SK-N-SH (cell line): ENCODE data around the gene CD2. TPM values are rescaled to one million over a fixed set of nuclear protein-coding genes. Genes with fewer than 3 reads are reported as not detected.

Source experiments
- CTCF ChIA-PET: fragments of 300-600, 350-600 bp; formaldehyde crosslinking; extraction: SDS; loops from one replicate; lab custom pipeline; 2021; lab: Yijun Ruan, JAX
- POLR2A ChIA-PET: fragments of 350-600 bp; sonication (Branson Sonifier 250); formaldehyde crosslinking; extraction: SDS; loops from one replicate; lab custom pipeline; 2020; ENCODE audit warnings: antibody characterized with exemption, inconsistent platforms; lab: Yijun Ruan, JAX
- DNase-seq: peaks from one replicate; pipeline ENCODE4 v3.0.0; 2012
- H2AFZ ChIP-seq: fragments of 200-600 bp; sonication (generic); 2 replicates; pipeline ENCODE4 v1.8.1; 2016; ENCODE audit warnings: antibody characterized with exemption, mild to moderate bottlenecking, low read depth
- H3F3A ChIP-seq: fragments of 200-600 bp; sonication (generic); replicated peaks from 2 replicates; pipeline ENCODE3; 2016; ENCODE audit warnings: antibody characterized with exemption, mild to moderate bottlenecking; ENCODE audit not compliant: insufficient read depth
- H3K27ac ChIP-seq, 2 experiments: fragments of 200-500 bp in 1 of 2; fragments of 200-600 bp in 1 of 2; sonication (Bioruptor generic) in 1 of 2; sonication (generic), shearing (Covaris generic) in 1 of 2; 2 replicates each; pipeline versions ENCODE4 v1.5.1 to v1.6.1; 2014 to 2016; ENCODE audit warnings: low read depth in 2 of 2, inconsistent platforms in 1 of 2, low read length in 1 of 2, mild to moderate bottlenecking in 1 of 2, mixed read lengths in 1 of 2
- H3K27me3 ChIP-seq: fragments of 200-600 bp; sonication (generic), shearing (Covaris generic); 2 replicates; pipeline ENCODE4 v1.6.1; 2016; ENCODE audit warnings: mixed run types; ENCODE audit not compliant: insufficient read depth
- H3K36me3 ChIP-seq, 2 experiments: fragments of 200-500 bp in 1 of 2; fragments of 200-600 bp in 1 of 2; sonication (Bioruptor generic) in 1 of 2; sonication (generic) in 1 of 2; replicated peaks in 1 of 2; 2 replicates each; pipeline versions ENCODE3 to v1.5.1; 2014 to 2016; ENCODE audit warnings: low read length in 1 of 2, mild to moderate bottlenecking in 1 of 2; ENCODE audit not compliant: insufficient read depth in 2 of 2, control insufficient read depth in 1 of 2
- H3K4me1 ChIP-seq, 2 experiments: fragments of 200-500 bp in 1 of 2; fragments of 200-600 bp in 1 of 2; sonication (Bioruptor generic) in 1 of 2; sonication (generic), shearing (Covaris generic) in 1 of 2; 2 replicates each; pipeline versions ENCODE4 v1.5.1 to v1.6.1; 2014 to 2016; ENCODE audit warnings: low read depth in 1 of 2, low read length in 1 of 2, mixed run types in 1 of 2; ENCODE audit not compliant: insufficient read depth in 2 of 2, control insufficient read depth in 1 of 2
- H3K4me2 ChIP-seq: fragments of 200-600 bp; sonication (generic), shearing (Covaris generic); 2 replicates; pipeline ENCODE4 v1.6.1; 2017; ENCODE audit warnings: mixed run types
- H3K4me3 ChIP-seq, 2 experiments: fragments of 200-500 bp in 1 of 2; fragments of 200-600 bp in 1 of 2; sonication (Bioruptor generic) in 1 of 2; sonication (generic), shearing (Covaris generic) in 1 of 2; 2 replicates each; pipeline versions ENCODE4 v1.5.1 to v1.8.1; 2014 to 2016; ENCODE audit warnings: low read depth in 2 of 2, inconsistent platforms in 1 of 2, low read length in 1 of 2, mild to moderate bottlenecking in 1 of 2, mixed read lengths in 1 of 2, moderate library complexity in 1 of 2
- H3K79me2 ChIP-seq: fragments of 200-600 bp; sonication (generic); 2 replicates; pipeline ENCODE4 v1.8.1; 2017; ENCODE audit warnings: mild to moderate bottlenecking; ENCODE audit not compliant: insufficient read depth
- H3K9ac ChIP-seq: fragments of 200-600 bp; sonication (generic); 2 replicates; pipeline ENCODE4 v1.6.1; 2017; ENCODE audit warnings: mixed run types
- H3K9me2 ChIP-seq: fragments of 200-600 bp; sonication (generic); 2 replicates; pipeline ENCODE4 v1.6.1; 2017; ENCODE audit warnings: mixed run types
- H3K9me3 ChIP-seq: fragments of 200-600 bp; sonication (generic); 2 replicates; pipeline ENCODE4 v1.6.1; 2017; ENCODE audit warnings: mixed run types, mild to moderate bottlenecking, moderate library complexity
- H4K20me1 ChIP-seq: fragments of 200-600 bp; sonication (generic); 2 replicates; pipeline ENCODE4 v1.6.1; 2017; ENCODE audit warnings: mild to moderate bottlenecking, mixed run types; ENCODE audit not compliant: insufficient read depth
- ELF1 ChIP-seq: IDR thresholded peaks from 2 replicates; pipeline ENCODE4 v1.4.0; 2012
- FOXJ3 ChIP-seq: sonication (generic); formaldehyde crosslinking; IDR thresholded peaks from 2 replicates; pipeline ENCODE4 v1.5.1; 2020; ENCODE audit warnings: mild to moderate bottlenecking, missing genetic modification reagents
- FOXM1 ChIP-seq: IDR thresholded peaks from 2 replicates; pipeline ENCODE4 v1.4.0; 2012; ENCODE audit warnings: low read depth, mild to moderate bottlenecking
- GABPA ChIP-seq: IDR thresholded peaks from 2 replicates; pipeline ENCODE4 v1.4.0; 2012; ENCODE audit warnings: low read depth, mild to moderate bottlenecking
- GATA2 ChIP-seq: sonication (generic); formaldehyde crosslinking; IDR thresholded peaks from 2 replicates; pipeline ENCODE4 v1.5.0; 2020; ENCODE audit warnings: mild to moderate bottlenecking, missing genetic modification reagents
- MEF2A ChIP-seq: IDR thresholded peaks from 2 replicates; pipeline ENCODE4 v1.4.0; 2012; ENCODE audit warnings: low read depth, borderline replicate concordance
- MXI1 ChIP-seq: IDR thresholded peaks from 2 replicates; pipeline ENCODE4 v1.6.1; 2012; ENCODE audit warnings: mild to moderate bottlenecking, low read depth, low read length, improper control_type of control experiment
- NFIC ChIP-seq: IDR thresholded peaks from 2 replicates; pipeline ENCODE4 v1.4.0; 2012; ENCODE audit warnings: borderline replicate concordance
- NRF1 ChIP-seq: IDR thresholded peaks from 2 replicates; pipeline ENCODE4 v1.6.1; 2012; ENCODE audit warnings: low read depth, mild to moderate bottlenecking, low read length
- PBX3 ChIP-seq: IDR thresholded peaks from 2 replicates; pipeline ENCODE4; 2012
- RCOR1 ChIP-seq: fragments of 150-350 bp; IDR thresholded peaks from 2 replicates; pipeline ENCODE4 v1.6.1; 2017; ENCODE audit warnings: antibody characterized with exemption, low read length
- RXRA ChIP-seq: IDR thresholded peaks from 2 replicates; pipeline ENCODE4 v1.4.0; 2012; ENCODE audit warnings: low read depth, mild to moderate bottlenecking, borderline replicate concordance
- SMC3 ChIP-seq: IDR thresholded peaks from 2 replicates; pipeline ENCODE4 v1.6.1; 2012; ENCODE audit warnings: low read depth, low read length, improper control_type of control experiment
- USF2 ChIP-seq: fragments of 150-350 bp; IDR thresholded peaks from 2 replicates; pipeline ENCODE4 v1.6.1; 2017; ENCODE audit warnings: antibody characterized with exemption, low read length, low read depth, borderline replicate concordance
- YY1 ChIP-seq: IDR thresholded peaks from 2 replicates; pipeline ENCODE4 v1.4.0; 2012; ENCODE audit warnings: low read depth, mild to moderate bottlenecking
- WGBS: methylation state at CpG from one replicate; pipeline ENCODE4 v1.1.6; 2017; ENCODE audit warnings: low lambda C conversion rate; 5-methylcytosine and 5-hydroxymethylcytosine counted together
- polyA plus RNA-seq, 3 experiments: library from polyadenylated mRNA; depleted of rRNA; stranded (reverse); fragments of >200 nt; gene quantifications; 2 replicates each; pipeline ENCODE4 v1.2.3, GENCODE V29; 2012

Gene CD2
- polyA plus RNA-seq, 1 of the 3 experiments (the other 2 are of a cell fraction), result not detected

GRCh38 chr1:116794371-116794770 lies 40.1 kb downstream of the CD2 start:
- H4K20me1 ChIP-seq, result no peaks in the 10 kb centered on the region
- POLR2A ChIA-PET, result no interaction called here
- WGBS, result 51% methylated on average over 5 of the region's 5 CpGs
- H3K27ac ChIP-seq, result no peak overlapping the region
- H3K4me1 ChIP-seq, result no peaks in the 10 kb centered on the region
- no peaks in the 10 kb centered on the region for H3K79me2 ChIP-seq
- no peaks in the 10 kb centered on the region for H3K9me2 ChIP-seq
- H3K9ac ChIP-seq, result no peak overlapping the region
- TF ChIP-seq FOXJ3 (CRISPR knock-in tag) (no peak), PBX3 (no peak), MEF2A (no peak), NFIC (no peak), RCOR1 (no peak), YY1 (no peak), RXRA (no peak), FOXM1 (no peak), GABPA (no peak), ELF1 (no peak), MXI1 (no peak), USF2 (no peak), SMC3 (no peak), GATA2 (CRISPR knock-in tag) (no peak)
- no peaks in the 10 kb centered on the region for H3F3A ChIP-seq
- CTCF ChIA-PET, result interaction anchor here (0.7 to 1.1 kb wide), 2 partner anchors 16 to 70 kb away, joined by 3 read pairs; no protein-coding TSS in a partner anchor
- H3K9me3 ChIP-seq, result no peaks in the 10 kb centered on the region
- H3K27me3 ChIP-seq, result no peaks in the 10 kb centered on the region; the same call in 1 of the 2 replicates
- no peak for DNase-seq
- H3K4me3 ChIP-seq, result no peak overlapping the region
- H2AFZ ChIP-seq, result no peak overlapping the region
- no peak overlapping the region for H3K4me2 ChIP-seq
- H3K36me3 ChIP-seq, result no peaks in the 10 kb centered on the region

GRCh38 chr1:116794804-116795481 lies 40.7 kb downstream of the CD2 start:
- POLR2A ChIA-PET, result no interaction called here
- no peaks in the 10 kb centered on the region for H3K4me1 ChIP-seq
- H3F3A ChIP-seq, result no peaks in the 10 kb centered on the region
- no peaks in the 10 kb centered on the region for H3K36me3 ChIP-seq
- no peaks in the 10 kb centered on the region for H3K79me2 ChIP-seq
- no peak overlapping the region for H3K4me2 ChIP-seq
- no peak overlapping the region for H2AFZ ChIP-seq
- no peak for DNase-seq
- TF ChIP-seq NFIC (no peak), GATA2 (CRISPR knock-in tag) (no peak), NRF1 (no peak)
- no peak overlapping the region for H3K4me3 ChIP-seq
- no peak overlapping the region for H3K9ac ChIP-seq
- no peak overlapping the region for H3K27ac ChIP-seq
- CTCF ChIA-PET, result interaction anchor here (1.1 kb wide), 2 partner anchors 8 to 71 kb away, joined by 3 read pairs; no protein-coding TSS in a partner anchor
- no peaks in the 10 kb centered on the region for H3K9me3 ChIP-seq
- H3K9me2 ChIP-seq, result no peaks in the 10 kb centered on the region
- no peaks in the 10 kb centered on the region for H4K20me1 ChIP-seq
- WGBS, result 46% methylated on average over 4 of the region's 4 CpGs
- no peaks in the 10 kb centered on the region; the same call in 1 of the 2 replicates for H3K27me3 ChIP-seq
